ENCODE measurements around the gene PSMB5. TPM values are rescaled to one million over a fixed set of nuclear protein-coding genes. Genes with fewer than 3 reads are reported as not detected.

PSMB5 gene
- total RNA-seq, 6 experiments from 2014 or later = 51.2 to 93.5 (median 59.1) TPM

- 83% methylated on average over 6 of the region's 14 CpGs for WGBS (ENCODE audit: insufficient coverage, low coverage, low lambda C conversion rate, missing lambda C conversion rate)
- intact Hi-C loops (cut with DNase I) = no loop called here
- H3K27me3 ChIP-seq = no peaks in the 10 kb centered on the region
- no peak for DNase-seq
- no peaks in the 10 kb centered on the region for H3K4me1 ChIP-seq
- no peaks in the 10 kb centered on the region for H3K36me3 ChIP-seq
- no peak overlapping the region for H3K4me3 ChIP-seq
- TF ChIP-seq POLR2A (IDR thresholded peaks at IDR 0.05) (no peak), CTCF (IDR thresholded peaks at IDR 0.05) (no peak)
- no peaks in the 10 kb centered on the region for H3K9me3 ChIP-seq
- ATAC-seq = no peak
- H3K27ac ChIP-seq = no peak overlapping the region
These were observed 17.5 kb upstream of the PSMB5 start for GRCh38 chr14:23052182-23052623.

- no peak for ATAC-seq
- H3K9me3 ChIP-seq = no peaks in the 10 kb centered on the region
- H3K27ac ChIP-seq = no peak overlapping the region
- H3K4me1 ChIP-seq = no peaks in the 10 kb centered on the region
- WGBS (ENCODE audit: insufficient coverage, low coverage, low lambda C conversion rate, missing lambda C conversion rate) = 90% methylated on average over 3 of the region's 5 CpGs
- no peak for TF ChIP-seq CTCF (IDR thresholded peaks at IDR 0.05)
- no peak for TF ChIP-seq POLR2A (IDR thresholded peaks at IDR 0.05)
- H3K4me3 ChIP-seq = no peak overlapping the region
- DNase-seq = no peak
- intact Hi-C loops (cut with DNase I) = no loop called here
- H3K27me3 ChIP-seq = no peaks in the 10 kb centered on the region
- no peaks in the 10 kb centered on the region for H3K36me3 ChIP-seq
These were observed 16.7 kb upstream of the PSMB5 start for GRCh38 chr14:23051141-23052057.

GRCh38 chr14:23049011-23049410 is 14.3 kb upstream of the PSMB5 start:
- 100% methylated on average over 1 of the region's 9 CpGs for WGBS (ENCODE audit: insufficient coverage, low coverage, low lambda C conversion rate, missing lambda C conversion rate)
- no peak for ATAC-seq

More at GRCh38 chr14:23049011-23049410, 14.3 kb upstream of the PSMB5 start:
- Histone ChIP-seq H3K4me1 (no peaks in the 10 kb centered on the region), H3K27ac (no peak overlapping the region), H3K9me3 (no peaks in the 10 kb centered on the region), H3K36me3 (no peaks in the 10 kb centered on the region), H3K4me3 (no peak overlapping the region), H3K27me3 (no peaks in the 10 kb centered on the region)
- TF ChIP-seq POLR2A (IDR thresholded peaks at IDR 0.05) (no peak), CTCF (IDR thresholded peaks at IDR 0.05) (no peak)
- intact Hi-C loops (cut with DNase I) = no loop called here
- DNase-seq = no peak

Data from right lobe of liver (tissue), 6 donors.